Adrenal gland (tissue), 12 donors: ENCODE measurements around the gene CLEC10A. TPM values are rescaled to one million over a fixed set of nuclear protein-coding genes. Genes with fewer than 3 reads are reported as not detected.

Experiments used
- DNase-seq, 7 donors: peaks; one replicate each; pipeline ENCODE4 v3.0.0-alpha.2; 2019 to 2020
- H3K27ac ChIP-seq, 5 donors: fragments of 200-600 bp; sonication (generic) in 4 of 5; 1 replicate in 3 of 5; 2 replicates in 2 of 5; pipeline versions ENCODE4 v1.5.1 to v1.8.0; 2016 to 2020; ENCODE audit warnings: mild to moderate bottlenecking in 1 of 5
- H3K27me3 ChIP-seq: fragments of 200-600 bp; 2 replicates; pipeline ENCODE4 v1.8.0; 2021
- H3K36me3 ChIP-seq, 2 donors: fragments of 200-600 bp; replicated peaks in 1 of 2; 1 replicate in 1 of 2; 2 replicates in 1 of 2; pipeline versions ENCODE4 v1.5.1 to v1.8.0; 2018 to 2022
- H3K4me1 ChIP-seq, 2 donors: fragments of 200-600 bp; replicated peaks in 1 of 2; 1 replicate in 1 of 2; 2 replicates in 1 of 2; pipeline versions ENCODE4 v1.5.1 to v1.8.0; 2018 to 2021
- H3K4me3 ChIP-seq, 4 donors: fragments of 200-600 bp; sonication (generic) in 3 of 4; one replicate each; pipeline ENCODE4 v1.5.1; 2016 to 2018
- H3K9me3 ChIP-seq, 3 donors: fragments of 200-600 bp; sonication (generic) in 1 of 3; replicated peaks in 1 of 3; 1 replicate in 2 of 3; 2 replicates in 1 of 3; pipeline versions ENCODE4 v1.5.1 to v1.8.0; 2016 to 2021
- POLR2A ChIP-seq, 2 donors: fragments of 450-650 bp; IDR thresholded peaks; one replicate each; pipeline ENCODE4 v1.6.1; 2017; ENCODE audit warnings: antibody characterized with exemption in 2 of 2, mild to moderate bottlenecking in 2 of 2, moderate library complexity in 1 of 2
- WGBS, 4 donors: extraction: QIAGEN DNeasy Blood & Tissue Kit in 2 of 4; methylation state at CpG; one replicate each; pipeline versions ENCODE4 v1.1.5 to v1.1.7; 2013 to 2017; 5-methylcytosine and 5-hydroxymethylcytosine counted together
- intact Hi-C, 2 donors: fragments of 100-400 bp; cut with DNase I; formaldehyde crosslinking; loops; one replicate each; pipeline versions ENCODE4 v1.14.1 to v1.15.0; 2022 to 2023
- polyA plus RNA-seq, 3 donors: library from polyadenylated mRNA; stranded (reverse); fragments of 200-250 nt in 2 of 3; fragments of 350-450 nt in 1 of 3; fragmentation: Illumina TruSeq in 1 of 3; extraction: RNeasy Lipid Tissue Mini Kit (QIAGEN cat#74804) in 1 of 3; gene quantifications; one replicate each; pipeline ENCODE4 v1.2.3, GENCODE V29; 2013 to 2014
- total RNA-seq, 9 donors: library from RNA; depleted of rRNA in 4 of 9; stranded (reverse); fragments of >200 nt in 4 of 9; fragments of 120-200 nt in 1 of 9; fragmentation: NEBNext Ultra II Directional in 1 of 9; extraction: Animal tissue kit (Norgen Biotek cat#: 25700) in 1 of 9; gene quantifications; one replicate each; pipeline versions ENCODE4 v1.1.0 to v1.2.4, GENCODE V29; 2013 to 2023
- TF ChIP-seq, protein P1 (sequence below), 6 experiments: fragments of 450-650 bp in 4 of 6; fragments of 200-600 bp in 2 of 6; sonication (generic) in 1 of 6; IDR thresholded peaks; 1 replicate in 5 of 6; 2 replicates in 1 of 6; pipeline versions ENCODE4 v1.5.1 to v1.8.0; 2016 to 2021; ENCODE audit warnings: antibody characterized with exemption in 6 of 6, mild to moderate bottlenecking in 2 of 6, moderate library complexity in 1 of 6
- donor health status: healthy with polysubstance abuse.
- donor health status: Bipolar disorder and iron deficiency.
- donor health status: DM: yes; HTN: yes; CAD: no.
- donor health status: DM: no; HTN: no; CAD: no.
- donor health status: DM: no; HTN: no; CAD: no.
- donor health status: DM: yes; HTN: yes; CAD: no.

Gene CLEC10A
- total and polyA plus RNA-seq, 12 donors = 0.83 to 14.1 (median 4.7) TPM

DNA sequence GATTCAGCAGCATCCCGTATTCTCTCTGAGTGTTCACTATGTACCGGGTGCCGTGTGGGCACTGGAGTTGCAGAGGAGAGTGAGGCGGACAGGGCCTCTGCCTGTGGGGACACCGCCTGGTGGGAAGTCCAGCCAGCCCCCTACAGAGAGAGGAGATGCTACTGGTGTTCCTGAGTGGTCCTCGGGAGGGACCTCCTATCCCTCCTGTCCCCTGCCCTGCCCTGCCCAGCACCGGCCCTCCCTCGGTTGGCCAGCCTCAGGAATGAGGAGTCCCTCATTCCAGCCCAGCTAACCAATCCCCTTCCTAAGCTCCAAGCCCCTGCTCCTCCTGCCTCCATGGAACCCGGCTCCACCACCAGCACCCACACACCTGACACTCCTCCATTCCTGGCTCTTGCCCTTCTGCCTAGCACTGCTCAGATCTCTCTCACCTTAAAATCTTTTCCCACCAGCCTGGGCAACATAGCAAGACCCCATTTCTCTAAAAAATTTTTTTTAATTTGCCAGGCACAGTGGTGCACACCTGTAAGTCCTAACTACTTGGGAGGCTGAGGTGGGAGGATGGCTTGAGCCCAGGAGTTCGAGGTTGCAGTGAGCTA, 32.6 kb upstream of the CLEC10A start:
- Histone ChIP-seq H3K27me3 (no peaks in the 10 kb centered on the region), H3K4me3 (no peak overlapping the region), H3K36me3 (no peaks in the 10 kb centered on the region), H3K4me1 (no peaks in the 10 kb centered on the region), H3K27ac (no peak overlapping the region), H3K9me3 (no peaks in the 10 kb centered on the region)
- WGBS, 4 donors = 66 to 83% (median 67%) methylated on average over 8 to 10 of the region's 10 CpGs
- intact Hi-C loops = no loop called here
- no peak for DNase-seq
- TF ChIP-seq POLR2A (IDR thresholded peaks at IDR 0.05) = no peak
- TF ChIP-seq, protein P1, sequence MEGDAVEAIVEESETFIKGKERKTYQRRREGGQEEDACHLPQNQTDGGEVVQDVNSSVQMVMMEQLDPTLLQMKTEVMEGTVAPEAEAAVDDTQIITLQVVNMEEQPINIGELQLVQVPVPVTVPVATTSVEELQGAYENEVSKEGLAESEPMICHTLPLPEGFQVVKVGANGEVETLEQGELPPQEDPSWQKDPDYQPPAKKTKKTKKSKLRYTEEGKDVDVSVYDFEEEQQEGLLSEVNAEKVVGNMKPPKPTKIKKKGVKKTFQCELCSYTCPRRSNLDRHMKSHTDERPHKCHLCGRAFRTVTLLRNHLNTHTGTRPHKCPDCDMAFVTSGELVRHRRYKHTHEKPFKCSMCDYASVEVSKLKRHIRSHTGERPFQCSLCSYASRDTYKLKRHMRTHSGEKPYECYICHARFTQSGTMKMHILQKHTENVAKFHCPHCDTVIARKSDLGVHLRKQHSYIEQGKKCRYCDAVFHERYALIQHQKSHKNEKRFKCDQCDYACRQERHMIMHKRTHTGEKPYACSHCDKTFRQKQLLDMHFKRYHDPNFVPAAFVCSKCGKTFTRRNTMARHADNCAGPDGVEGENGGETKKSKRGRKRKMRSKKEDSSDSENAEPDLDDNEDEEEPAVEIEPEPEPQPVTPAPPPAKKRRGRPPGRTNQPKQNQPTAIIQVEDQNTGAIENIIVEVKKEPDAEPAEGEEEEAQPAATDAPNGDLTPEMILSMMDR (IDR thresholded peaks at IDR 0.05) = no peak

DNA sequence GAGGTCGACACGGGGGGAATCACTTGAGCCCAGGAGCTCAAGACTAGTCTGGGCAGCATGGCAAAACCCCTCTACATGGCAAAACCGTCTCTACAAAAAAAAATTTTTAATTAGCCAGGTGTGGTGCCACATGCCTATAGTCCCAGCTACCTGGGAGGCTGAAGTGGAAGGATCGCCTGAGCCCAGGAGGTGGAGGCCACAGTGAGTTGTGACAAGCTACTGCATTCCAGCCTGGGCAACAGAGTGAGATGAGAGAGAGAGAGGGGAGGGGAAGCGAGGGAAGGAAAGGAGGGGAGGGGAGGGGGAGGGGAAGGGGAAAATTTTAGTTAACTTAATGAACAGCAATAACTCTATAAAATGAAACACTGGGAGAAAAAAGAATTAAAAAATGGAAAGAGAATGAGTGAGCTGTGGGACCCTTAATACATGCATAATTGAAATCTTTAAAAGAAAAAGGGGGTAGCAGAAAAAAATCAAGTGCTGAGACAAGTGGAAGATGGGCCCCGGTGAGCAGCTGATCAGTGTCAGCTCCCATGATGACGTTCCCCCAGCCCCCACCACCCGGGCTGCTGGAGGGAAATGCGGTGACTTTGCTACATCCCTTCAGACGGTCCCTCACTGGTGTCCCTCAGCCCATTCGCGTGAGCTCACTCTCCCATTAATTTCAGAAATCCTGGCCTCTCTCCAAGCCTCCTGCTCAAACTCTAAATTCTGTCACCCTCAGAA, 31.9 kb upstream of the CLEC10A start:
- Histone ChIP-seq H3K4me3 (no peak overlapping the region), H3K27me3 (no peaks in the 10 kb centered on the region), H3K27ac (no peak overlapping the region), H3K4me1 (no peaks in the 10 kb centered on the region), H3K36me3 (no peaks in the 10 kb centered on the region), H3K9me3 (no peaks in the 10 kb centered on the region)
- peak in 1 of 7 donors; percentile 11 for DNase-seq
- 33 to 45% (median 39%) methylated on average over 10 to 12 of the region's 12 CpGs for WGBS, 4 donors
- intact Hi-C loops = no loop called here
- TF ChIP-seq, protein P1 (IDR thresholded peaks at IDR 0.05) = no peak
- TF ChIP-seq POLR2A (IDR thresholded peaks at IDR 0.05) = no peak

DNA sequence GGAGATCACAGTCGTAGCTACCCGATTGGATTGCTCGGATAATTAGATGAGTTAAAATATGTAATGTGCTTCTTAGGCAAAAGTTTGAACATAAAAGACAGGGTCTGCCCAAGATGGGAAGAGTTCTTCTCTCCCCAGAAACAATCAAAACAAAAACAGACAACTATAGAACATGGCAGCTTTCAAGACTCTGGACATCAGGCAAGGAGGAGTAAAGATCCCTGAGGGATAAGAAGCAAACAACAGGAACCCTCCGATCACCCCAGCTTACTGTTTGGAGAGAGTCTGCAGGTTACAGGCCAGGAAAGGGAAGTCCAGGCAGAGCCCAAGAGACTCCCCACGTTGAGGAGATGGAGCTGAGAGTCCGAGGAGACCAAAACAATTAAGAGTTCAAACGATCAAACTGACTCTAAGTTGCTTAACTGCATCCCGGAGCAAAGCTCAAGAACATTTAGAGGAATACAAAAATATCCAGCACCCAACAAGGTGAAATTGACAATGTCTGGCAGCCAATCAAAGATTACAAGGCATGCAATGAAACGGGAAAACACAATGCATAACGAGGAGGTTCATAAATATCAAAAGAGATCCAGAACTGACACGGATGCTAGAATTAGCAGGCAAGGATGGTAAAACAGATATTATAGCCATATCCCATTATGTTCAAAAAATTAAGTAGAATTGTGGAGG, 30.7 kb upstream of the CLEC10A start:
- Histone ChIP-seq H3K4me3 (no peak overlapping the region), H3K27ac (no peak overlapping the region), H3K9me3 (no peaks in the 10 kb centered on the region), H3K36me3 (no peaks in the 10 kb centered on the region), H3K27me3 (no peaks in the 10 kb centered on the region), H3K4me1 (no peaks in the 10 kb centered on the region)
- WGBS, 4 donors = 51 to 61% (median 58%) methylated on average over 11 of the region's 11 CpGs
- DNase-seq = no peak
- TF ChIP-seq POLR2A (IDR thresholded peaks at IDR 0.05) = no peak
- TF ChIP-seq, protein P1 (IDR thresholded peaks at IDR 0.05) = no peak
- intact Hi-C loops = no loop called here
